ENCODE data around the gene MAZ.
A peak's percentile ranks its signal among the peaks of the same experiment; 100 is the strongest.
"Not testable (repeated sequence)": the region's sequence is repeated elsewhere in the genome, so short reads cannot be mapped to it uniquely, and the experiment has no call there.

MAZ gene

DNA sequence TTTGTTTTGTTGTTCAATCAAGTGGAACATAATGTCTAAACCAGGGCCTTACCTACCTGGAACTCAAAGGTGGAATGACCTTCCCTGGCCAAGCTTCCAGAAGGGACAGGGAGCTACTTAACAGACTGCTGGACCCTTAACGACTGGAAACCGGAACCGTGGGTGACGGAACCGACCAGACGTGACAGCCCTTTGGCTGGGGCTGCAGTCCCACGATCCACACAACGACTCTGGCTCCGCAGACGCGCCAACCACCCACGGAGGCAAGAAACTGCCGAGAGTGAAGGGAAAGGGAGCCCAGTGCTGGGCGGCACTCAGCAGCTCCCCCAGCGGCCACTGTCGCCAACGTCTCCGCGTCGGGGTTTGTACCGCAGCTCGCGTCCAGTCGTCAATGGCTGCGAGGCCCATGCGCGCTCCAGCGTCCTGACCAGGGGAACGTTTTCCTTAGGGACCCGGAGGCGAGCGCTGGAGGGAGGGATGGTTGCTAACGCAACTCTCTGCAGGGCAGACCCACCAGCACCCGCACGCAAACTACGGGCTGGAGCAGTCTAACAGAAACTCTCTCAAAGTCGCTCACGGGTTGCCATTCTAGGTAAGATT is 21.3 kb upstream of the MAZ start:
- peak in 1 of 2 donors; percentile 10 for DNase-seq

- not testable (repeated sequence) for DNase-seq
Measured at GRCh38 chr16:29787155-29787554, 19.2 kb upstream of the MAZ start.

DNA sequence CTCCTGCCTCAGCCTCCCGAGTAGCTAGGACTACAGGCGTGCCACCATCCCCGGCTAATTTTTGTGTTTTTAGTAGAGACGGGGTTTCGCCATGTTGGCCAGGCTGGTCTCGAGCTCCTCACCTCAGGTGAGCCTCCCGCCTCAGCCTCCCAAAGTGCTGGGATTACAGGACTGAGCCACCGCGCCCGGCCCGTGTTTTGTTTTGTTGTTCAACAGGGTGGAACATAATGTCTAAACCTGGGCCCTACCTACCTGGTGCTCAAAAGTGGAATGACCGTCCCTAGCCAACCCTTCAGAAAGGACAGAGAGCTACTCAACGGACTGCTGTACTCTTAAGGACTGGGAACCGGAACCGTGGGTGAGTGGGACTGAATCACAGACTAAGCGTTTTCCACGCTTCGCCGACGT is 16.6 kb upstream of the MAZ start:
- DNase-seq = no peak

DNA sequence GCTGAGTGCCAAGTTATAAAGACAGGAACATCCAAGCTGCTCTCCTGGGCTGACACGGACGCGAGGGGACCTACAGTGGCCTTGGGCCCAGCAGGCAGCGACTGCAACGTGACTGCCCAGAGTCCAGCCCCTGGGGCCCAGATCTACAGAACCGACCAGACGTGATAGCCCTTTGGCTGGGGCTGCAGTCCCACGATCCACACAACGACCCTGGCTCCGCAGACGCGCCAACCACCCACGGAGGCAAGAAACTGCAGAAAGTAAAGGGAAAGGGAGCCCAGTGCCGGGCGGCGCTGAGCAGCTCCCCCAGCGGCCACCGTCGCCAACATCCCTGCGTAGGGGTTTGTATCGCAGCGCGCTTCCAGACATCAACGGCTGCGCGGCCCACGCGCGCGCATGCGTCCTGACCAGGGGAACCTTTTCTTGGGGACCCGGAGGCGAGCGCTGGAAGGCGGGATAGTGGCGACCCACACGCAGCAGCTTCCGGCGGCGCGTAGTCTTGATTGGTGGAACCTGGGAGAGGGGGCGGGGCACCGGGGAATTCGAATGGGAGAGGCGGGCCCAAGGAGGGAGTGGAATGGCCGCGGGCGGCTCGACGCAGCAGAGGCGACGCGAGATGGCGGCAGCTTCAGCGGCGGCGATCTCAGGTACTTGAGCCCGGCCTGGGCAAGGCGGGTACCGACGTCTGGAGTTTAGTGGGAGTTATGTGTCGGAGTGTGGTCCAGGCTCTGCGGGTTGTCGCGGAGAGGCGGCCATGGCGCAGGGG is 16.0 kb upstream of the MAZ start, which contains the start of gene KIF22:
KIF22 (plus strand) TSS at position 569 of the 766 bp plus-strand sequence; CDS start at position 578, 9 bp downstream.
- DNase-seq = peak; percentile 97 to 98

DNA sequence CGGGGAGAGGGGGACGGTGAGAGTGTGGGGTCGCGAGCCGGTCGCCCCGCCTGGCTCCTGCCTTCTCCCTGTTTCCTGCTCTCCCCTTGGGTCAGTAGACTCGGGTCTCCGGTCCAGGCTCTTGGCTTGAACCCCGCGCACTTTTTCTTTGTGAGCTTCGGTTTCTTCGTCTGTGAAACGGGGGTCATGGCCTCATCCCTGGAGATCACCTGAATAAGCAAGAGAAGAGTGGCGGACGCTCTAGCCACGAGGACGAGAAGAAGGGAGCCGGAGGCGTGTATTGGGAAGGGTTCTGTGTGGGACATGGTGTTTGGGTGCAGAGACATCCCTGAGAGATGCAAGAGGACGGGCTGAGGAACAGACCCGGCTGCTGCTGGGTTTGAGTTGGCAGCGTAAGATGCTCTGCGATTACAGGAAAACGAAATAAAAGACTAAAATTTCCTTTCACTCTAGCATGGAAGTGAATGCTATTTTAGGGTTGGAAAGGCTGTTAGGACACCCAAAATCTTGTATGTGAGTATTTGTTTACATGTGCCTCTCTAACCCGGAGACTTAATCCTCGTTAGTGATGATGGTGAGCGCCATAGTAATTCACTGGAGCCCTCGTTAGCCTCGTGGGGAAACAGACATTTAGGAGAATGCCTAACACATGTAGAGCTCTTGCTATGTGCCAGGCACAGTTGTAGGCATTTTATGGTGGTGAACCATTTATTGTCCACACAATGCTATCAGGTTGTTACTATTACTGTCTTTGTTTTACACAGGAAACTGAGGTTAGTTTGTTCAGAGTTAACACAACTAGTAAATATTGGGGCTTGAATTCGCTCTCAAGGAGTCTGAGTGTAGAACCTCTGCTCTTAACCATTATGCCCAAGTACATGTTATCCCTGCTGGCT is 15.1 kb upstream of the MAZ start:
- DNase-seq = no peak

DNA sequence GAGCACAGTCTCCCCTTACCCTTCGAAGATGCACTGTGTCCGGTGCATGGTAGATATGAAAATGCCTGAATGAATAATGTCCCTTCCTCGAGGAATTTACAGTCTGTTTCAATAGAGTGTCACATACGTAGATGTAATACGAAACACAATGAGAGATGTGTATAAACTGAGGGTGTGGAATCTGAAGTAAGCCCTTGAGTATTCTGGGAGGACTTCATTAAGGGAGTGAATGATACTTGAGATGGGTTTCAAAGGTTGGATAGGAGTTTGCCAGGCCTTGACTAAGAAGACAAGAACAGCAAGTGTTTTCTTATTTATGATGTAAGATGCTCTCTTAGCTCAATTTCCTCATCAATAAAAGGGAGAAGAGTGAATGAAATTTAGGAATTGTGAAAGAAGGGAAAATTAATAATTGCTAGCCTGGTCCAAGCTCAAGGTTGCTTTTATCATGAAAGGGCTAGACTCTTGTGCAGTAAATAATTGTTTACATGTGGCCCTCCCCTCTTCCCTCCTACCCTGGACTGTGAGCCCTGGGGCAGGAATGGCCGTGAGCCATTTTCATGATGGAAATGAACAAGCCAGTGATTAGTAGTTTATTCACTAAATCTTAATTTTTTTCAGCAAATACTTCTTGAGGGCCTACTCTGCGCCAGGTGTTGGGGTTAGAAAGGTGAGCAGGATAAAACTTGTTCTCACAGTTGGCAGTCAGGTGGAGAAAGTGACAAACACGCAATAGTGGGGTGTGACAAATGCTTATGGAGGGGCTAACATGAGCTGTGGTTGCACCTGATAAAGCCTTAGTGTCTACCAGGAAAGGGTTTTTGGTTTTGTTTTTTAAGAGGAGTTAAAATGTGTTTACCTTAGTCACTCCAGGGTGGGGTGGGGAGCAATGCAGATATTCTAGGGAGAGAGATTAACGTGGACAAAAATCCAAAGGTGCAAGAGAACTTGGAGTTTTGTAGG is 14.2 kb upstream of the MAZ start:
- DNase-seq = no peak

GRCh38 chr16:29793153-29793552 is 13.2 kb upstream of the MAZ start:
- not testable (repeated sequence) for DNase-seq

DNA sequence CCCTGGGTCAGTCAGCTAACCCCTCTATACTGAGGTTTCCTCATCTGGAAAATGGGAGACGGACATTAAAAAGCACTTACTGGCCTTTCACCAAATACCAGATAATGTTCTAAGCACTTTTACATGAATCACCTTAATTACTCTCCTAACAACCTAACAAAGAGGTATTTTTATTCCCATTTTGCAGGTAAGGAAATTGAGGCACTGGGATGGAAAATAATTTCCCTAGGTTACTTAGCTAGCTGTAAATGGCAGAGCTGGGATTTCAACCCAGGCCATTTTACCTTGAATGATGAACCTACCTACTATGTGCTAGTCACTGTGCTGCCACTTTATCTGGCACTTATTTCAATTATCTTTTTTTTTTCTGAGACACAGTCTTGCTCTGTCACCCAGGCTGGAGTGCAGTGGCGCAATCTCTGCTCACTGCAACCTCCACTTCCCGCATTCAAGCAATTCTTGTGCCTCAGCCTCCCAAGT is 12.1 kb upstream of the MAZ start:
- no peak for DNase-seq

DNA sequence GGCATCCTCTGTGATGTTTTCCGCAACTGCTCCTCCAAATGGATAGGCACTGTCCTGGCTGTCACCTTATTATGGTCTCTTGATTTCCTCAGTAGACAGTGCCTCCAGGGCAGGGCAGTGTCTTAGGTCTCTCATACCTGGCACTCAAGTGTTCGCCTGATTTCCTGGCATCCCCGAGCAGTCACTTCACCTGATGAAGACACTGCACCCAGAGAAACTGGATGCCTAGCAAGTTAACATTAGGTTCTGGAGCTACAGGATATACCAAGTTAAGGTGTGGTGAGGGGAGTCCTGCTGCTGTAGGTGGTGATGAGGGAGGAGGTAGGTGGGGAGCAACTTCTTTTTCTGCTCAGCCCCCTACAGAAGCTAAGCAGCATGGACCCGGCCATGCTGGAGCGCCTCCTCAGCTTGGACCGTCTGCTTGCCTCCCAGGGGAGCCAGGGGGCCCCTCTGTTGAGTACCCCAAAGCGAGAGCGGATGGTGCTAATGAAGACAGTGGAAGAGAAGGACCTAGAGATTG is 3.9 kb upstream of the MAZ start:
- no peak for DNase-seq

GRCh38 chr16:29804020-29804419 is 2.3 kb upstream of the MAZ start:
- no peak for DNase-seq

DNA sequence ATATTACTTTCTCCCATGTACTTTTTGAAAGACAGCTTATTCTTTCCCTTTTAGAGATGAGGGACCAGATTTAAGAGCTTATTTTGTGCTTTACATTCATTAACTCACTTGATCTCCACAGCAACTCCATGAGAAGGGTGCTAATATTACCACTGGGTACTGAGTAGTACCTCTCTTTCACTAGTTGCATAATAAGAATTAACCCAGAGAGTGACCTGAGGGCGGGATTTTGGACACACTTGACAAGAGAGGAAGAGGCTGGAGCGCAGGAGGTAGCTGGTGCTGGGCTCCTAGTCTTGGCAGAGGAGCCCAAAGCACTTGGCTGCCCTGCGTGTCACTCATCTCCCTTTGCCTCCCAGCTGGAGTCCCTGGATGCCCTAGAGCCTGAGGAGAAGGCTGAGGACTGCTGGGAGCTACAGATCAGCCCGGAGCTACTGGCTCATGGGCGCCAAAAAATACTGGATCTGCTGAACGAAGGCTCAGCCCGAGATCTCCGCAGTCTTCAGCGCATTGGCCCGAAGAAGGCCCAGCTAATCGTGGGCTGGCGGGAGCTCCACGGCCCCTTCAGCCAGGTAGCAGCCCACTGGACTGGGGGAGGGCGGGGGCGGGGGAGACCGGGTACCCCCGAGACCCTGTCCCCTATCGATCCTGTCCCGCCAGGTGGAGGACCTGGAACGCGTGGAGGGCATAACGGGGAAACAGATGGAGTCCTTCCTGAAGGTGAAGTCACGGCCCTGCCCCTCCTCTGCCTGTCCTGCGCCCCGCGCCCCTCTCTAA is 1.7 kb upstream of the MAZ start:
- no peak for DNase-seq

- peak; percentile 90 to 93 for DNase-seq
Measured at GRCh38 chr16:29805232-29806098, 864 bp upstream of the MAZ start.

GRCh38 chr16:29806641-29807425 is 504 bp downstream of the MAZ start:
- DNase-seq = no peak

DNA sequence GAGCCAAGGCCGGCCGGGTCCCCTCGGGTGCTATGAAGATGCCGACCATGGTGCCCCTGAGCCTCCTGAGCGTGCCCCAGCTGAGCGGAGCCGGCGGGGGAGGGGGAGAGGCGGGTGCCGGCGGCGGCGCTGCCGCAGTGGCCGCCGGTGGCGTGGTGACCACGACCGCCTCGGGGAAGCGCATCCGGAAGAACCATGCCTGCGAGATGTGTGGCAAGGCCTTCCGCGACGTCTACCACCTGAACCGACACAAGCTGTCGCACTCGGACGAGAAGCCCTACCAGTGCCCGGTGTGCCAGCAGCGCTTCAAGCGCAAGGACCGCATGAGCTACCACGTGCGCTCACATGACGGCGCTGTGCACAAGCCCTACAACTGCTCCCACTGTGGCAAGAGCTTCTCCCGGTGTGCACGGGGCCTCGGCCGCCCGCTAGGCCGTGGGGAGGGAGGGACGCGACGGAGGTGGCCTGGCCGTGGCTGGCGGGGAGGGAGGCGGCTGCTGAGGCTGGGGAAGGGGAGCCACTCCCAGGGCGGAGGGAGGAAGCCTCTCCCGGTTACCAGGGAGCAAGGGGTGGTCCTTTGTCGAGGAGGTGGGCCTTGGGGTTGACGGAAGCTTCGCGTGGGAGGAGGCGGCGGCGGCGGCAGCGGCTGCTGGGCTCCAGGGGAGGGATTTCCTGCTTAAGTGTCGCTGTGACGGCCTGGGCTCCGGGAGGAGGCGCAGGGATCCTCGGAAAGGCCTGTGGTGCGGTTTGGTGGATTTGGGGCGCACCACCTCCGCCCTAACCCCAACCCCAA is 1.3 kb downstream of the MAZ start:
- peak; percentile 84 to 95 for DNase-seq

DNA sequence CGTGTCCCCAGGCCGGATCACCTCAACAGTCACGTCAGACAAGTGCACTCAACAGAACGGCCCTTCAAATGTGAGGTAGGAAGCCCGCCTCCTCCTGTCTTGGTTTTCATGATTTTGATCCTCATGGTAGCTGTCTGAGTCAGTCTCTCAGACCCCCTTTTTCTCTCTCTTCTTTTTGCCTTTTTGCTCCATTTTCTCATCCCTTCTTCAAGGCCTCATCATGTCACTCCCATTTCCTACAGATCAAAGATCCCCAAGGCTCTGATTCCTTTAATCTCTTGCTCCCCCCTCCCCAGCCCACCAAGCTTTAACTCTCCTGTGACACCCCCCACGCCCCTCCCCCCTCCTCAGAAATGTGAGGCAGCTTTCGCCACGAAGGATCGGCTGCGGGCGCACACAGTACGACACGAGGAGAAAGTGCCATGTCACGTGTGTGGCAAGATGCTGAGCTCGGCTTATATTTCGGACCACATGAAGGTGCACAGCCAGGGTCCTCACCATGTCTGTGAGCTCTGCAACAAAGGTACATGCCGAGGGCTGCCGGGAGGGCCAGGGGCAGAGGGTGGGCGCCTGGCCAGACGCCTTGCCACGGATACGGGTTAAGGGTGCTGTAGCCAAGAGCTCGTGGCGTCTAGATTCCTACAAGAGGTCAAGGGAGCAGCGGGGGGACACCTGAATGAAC is 2.0 kb downstream of the MAZ start:
- no peak for DNase-seq

- no peak for DNase-seq
Measured at GRCh38 chr16:29809031-29809747, 2.9 kb downstream of the MAZ start.
